GM18526 (cell line): Measurements from ENCODE around the gene BCAT1.

Source experiments
- POLR2A ChIP-seq: IDR thresholded peaks from 3 replicates; pipeline ENCODE4 v1.6.1; 2011; ENCODE audit not compliant: insufficient read length; ENCODE audit errors: extremely low read depth

BCAT1 gene

GRCh38 chr12:24778486-24779304 lies 170.2 kb downstream of the BCAT1 start:
- no peak for TF ChIP-seq POLR2A

GRCh38 chr12:24777359-24777758 lies 171.5 kb downstream of the BCAT1 start:
- no peak for TF ChIP-seq POLR2A

DNA sequence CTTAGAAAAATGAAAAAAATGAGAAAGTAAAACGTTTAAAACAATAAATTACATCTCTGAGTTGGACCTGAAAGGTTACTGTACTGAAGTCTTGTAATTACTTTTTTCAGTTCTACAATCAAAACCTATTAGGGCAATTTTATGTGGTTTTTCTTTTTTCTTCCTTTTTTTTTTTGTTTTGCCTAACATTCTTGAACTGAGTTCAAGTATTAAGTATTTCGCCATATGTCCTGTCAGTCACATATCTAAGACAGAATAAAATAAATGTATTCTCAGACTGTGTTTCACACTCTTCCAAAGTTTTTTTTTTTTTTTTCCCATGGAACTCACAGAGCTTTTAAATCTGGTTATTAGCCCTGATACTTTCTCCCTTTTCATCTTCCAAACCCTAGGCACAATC lies 172.0 kb downstream of the BCAT1 start:
- no peak for TF ChIP-seq POLR2A

- no peak for TF ChIP-seq POLR2A
These were observed 173.8 kb downstream of the BCAT1 start for GRCh38 chr12:24775073-24775472.

DNA sequence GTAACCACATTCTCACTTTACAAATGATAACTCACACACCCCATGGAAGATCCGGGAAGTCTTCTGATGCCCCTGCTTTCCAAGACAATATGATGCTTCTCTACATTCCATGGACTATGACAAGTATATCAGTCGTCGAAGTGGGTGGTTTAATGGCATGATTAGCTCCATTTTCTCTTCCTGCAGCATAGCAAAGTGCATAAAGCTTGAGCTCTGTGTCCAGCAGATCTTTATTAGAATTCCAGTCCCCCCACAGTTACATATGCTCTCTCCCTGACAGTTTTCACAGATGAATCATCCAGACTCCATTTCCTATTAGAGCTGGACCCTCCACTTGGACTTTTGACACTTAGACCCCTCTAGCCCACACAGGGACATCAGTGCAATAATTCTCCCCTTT lies 174.9 kb downstream of the BCAT1 start:
- no peak for TF ChIP-seq POLR2A

DNA sequence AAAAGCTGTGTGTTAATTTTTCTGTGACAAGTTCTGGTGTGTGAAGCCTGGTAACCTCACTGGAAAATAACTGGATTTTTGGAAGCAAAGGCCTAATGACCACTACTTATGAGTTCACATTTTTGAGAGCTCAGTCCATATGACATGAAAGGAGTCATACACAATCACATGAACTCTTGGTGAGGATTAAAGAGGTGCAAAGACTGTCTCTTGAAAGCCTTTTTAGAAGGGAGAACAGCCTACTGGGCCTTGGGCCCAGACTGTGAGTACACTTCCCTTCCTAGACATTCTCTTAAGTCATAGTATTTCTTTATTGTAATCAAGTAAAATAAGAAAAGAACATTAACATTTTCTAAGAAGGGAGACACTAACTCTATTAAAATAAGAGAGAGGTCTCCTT lies 176.1 kb downstream of the BCAT1 start:
- TF ChIP-seq POLR2A: no peak

DNA sequence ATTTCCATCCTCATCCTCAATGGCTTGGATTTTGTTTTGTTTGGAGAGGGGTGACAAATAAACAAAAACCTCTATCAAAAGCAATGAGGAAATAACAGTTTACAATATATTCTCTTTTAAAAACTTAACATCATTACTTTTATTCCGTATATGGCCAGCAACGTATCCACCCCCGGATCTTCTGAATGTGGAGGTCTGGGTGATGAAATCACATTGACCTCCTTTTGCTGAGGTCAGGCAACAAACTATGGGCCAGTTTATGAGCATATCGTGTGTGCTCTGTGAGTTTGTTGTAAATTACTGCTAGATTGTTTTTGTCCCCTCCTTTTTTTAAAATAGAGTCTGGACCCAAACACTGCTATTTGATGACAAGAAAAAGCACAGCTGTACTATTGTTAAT lies 178.1 kb downstream of the BCAT1 start:
- TF ChIP-seq POLR2A: no peak

GRCh38 chr12:24770334-24770733 lies 178.6 kb downstream of the BCAT1 start:
- TF ChIP-seq POLR2A: no peak

DNA sequence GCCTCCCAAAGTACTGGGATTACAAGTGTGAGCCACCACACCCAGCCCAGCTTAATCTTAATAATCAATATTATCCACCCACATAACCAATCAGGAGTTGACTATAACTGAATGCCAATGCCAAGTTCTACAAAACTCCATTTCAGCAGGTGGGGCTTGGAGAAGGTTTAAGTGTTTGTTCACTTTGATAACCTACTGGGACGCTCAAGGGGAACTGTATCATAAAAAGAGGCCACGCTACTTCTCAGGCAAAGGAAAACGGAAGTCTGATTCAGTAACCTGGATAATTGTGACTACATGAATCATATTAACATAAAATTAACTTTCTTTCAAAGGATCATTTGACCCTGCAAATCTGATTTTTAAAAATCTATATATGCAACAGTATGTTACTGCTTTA lies 179.2 kb downstream of the BCAT1 start:
- TF ChIP-seq POLR2A: no peak

DNA sequence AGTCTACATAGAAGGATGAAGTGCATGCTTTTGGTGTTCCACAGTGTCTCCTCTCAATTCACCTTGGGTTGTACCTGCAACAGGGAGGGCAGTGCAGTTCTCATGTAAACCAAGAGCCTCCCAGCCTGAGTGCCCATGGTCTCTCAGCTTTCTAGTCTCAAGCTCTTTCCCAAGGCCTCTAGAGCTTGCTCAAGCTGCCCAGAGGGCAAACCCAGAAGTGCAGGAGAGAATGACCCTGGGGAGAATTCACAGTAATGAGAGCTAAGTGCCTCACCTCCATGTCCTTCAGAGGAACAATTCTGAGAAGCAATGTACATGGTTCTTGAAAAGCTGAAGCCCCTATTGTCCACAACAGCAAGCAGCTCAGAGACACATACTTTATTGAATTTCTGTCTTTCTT lies 180.5 kb downstream of the BCAT1 start:
- no peak for TF ChIP-seq POLR2A

GRCh38 chr12:24767016-24767415 lies 181.9 kb downstream of the BCAT1 start:
- no peak for TF ChIP-seq POLR2A

- TF ChIP-seq POLR2A: no peak
These were observed 184.2 kb downstream of the BCAT1 start for GRCh38 chr12:24764712-24765111.

GRCh38 chr12:24760606-24761378 lies 188.1 kb downstream of the BCAT1 start:
- no peak for TF ChIP-seq POLR2A

GRCh38 chr12:24760162-24760561 lies 188.7 kb downstream of the BCAT1 start:
- no peak for TF ChIP-seq POLR2A
